H1 (cell line): ENCODE measurements around the gene ADCY5. TPM values are rescaled to one million over a fixed set of nuclear protein-coding genes. Genes with fewer than 3 reads are reported as not detected.

ENCODE experiments used
- CTCF ChIA-PET: fragments of 300-600 bp; sonication (Branson Sonifier 250); formaldehyde crosslinking; loops from one replicate; lab custom pipeline; 2021; ENCODE audit not compliant: partially characterized antibody; lab: Charles Lee
- POLR2A ChIA-PET: fragments of 300-600 bp; sonication (Branson Sonifier 250); formaldehyde crosslinking; loops from one replicate; lab custom pipeline; 2021; ENCODE audit warnings: inconsistent platforms; ENCODE audit not compliant: partially characterized antibody; lab: Charles Lee
- DNase-seq, 2 experiments: peaks; one replicate each; pipeline versions ENCODE4 v3.0.0 to v3.0.0-alpha.2; 2010 to 2022; ENCODE audit warnings: low spot score in 2 of 2, low read depth in 1 of 2, mixed read lengths in 1 of 2
- FAIRE-seq: peaks from 2 replicates; lab custom pipeline; 2011; peaks lifted over from hg19 to GRCh38; lab: Jason Lieb, UNC
- H2AFZ ChIP-seq: 2 replicates; pipeline ENCODE4 v1.8.1; 2012; ENCODE audit warnings: low read length, inconsistent platforms
- H2AK5ac ChIP-seq: 2 replicates; pipeline ENCODE4 v1.6.1; 2013; ENCODE audit warnings: low read depth, low read length
- H2BK120ac ChIP-seq: replicated peaks from 2 replicates; pipeline ENCODE3; 2013; ENCODE audit warnings: low read depth, low read length, inconsistent platforms
- H2BK12ac ChIP-seq: 2 replicates; pipeline ENCODE4 v1.6.1; 2013; ENCODE audit warnings: low read depth, low read length
- H2BK15ac ChIP-seq: 2 replicates; pipeline ENCODE4 v1.6.1; 2013; ENCODE audit warnings: low read length
- H2BK20ac ChIP-seq: 2 replicates; pipeline ENCODE4 v1.6.1; 2013; ENCODE audit warnings: low read length
- H2BK5ac ChIP-seq: 2 replicates; pipeline ENCODE4 v1.6.1; 2013; ENCODE audit warnings: low read depth, low read length
- H3K14ac ChIP-seq: 2 replicates; pipeline ENCODE4 v1.6.1; 2013; ENCODE audit warnings: inconsistent platforms; ENCODE audit not compliant: insufficient read length
- H3K18ac ChIP-seq: 2 replicates; pipeline ENCODE4 v1.6.1; 2013; ENCODE audit warnings: low read length; ENCODE audit errors: extremely low read depth
- H3K23ac ChIP-seq: 2 replicates; pipeline ENCODE4 v1.6.1; 2013; ENCODE audit warnings: inconsistent platforms; ENCODE audit not compliant: insufficient read length
- H3K23me2 ChIP-seq: 2 replicates; pipeline ENCODE4 v1.6.1; 2013; ENCODE audit warnings: low read depth, low read length
- H3K27ac ChIP-seq: 2 replicates; pipeline ENCODE4 v1.6.1; 2011; ENCODE audit warnings: low read depth, low read length, inconsistent platforms
- H3K27me3 ChIP-seq, 4 experiments: replicated peaks in 1 of 4; 1 replicate in 1 of 4; 2 replicates in 3 of 4; pipeline versions ENCODE4 v1.6.1 to v1.8.1; 2011 to 2013; ENCODE audit warnings: low read length in 3 of 4, mild to moderate bottlenecking in 3 of 4, inconsistent platforms in 2 of 4, mixed read lengths in 2 of 4, moderate library complexity in 1 of 4; ENCODE audit not compliant: control insufficient read depth in 3 of 4, insufficient read depth in 3 of 4; ENCODE audit errors: extremely low read depth in 1 of 4
- H3K36me3 ChIP-seq, 4 experiments: 2 replicates each; pipeline versions ENCODE4 v1.6.1 to v1.8.1; 2011 to 2013; ENCODE audit warnings: mild to moderate bottlenecking in 4 of 4, low read length in 3 of 4, moderate library complexity in 2 of 4, control low read depth in 1 of 4, inconsistent platforms in 1 of 4; ENCODE audit not compliant: insufficient read depth in 4 of 4, control insufficient read depth in 2 of 4
- H3K4ac ChIP-seq: replicated peaks from 2 replicates; pipeline ENCODE3; 2013; ENCODE audit warnings: low read length, low read depth, mixed read lengths, inconsistent platforms; ENCODE audit not compliant: insufficient read length
- H3K4me1 ChIP-seq, 4 experiments: replicated peaks in 1 of 4; 1 replicate in 1 of 4; 2 replicates in 3 of 4; pipeline versions ENCODE4 v1.6.1 to v1.8.1; 2011 to 2013; ENCODE audit warnings: low read length in 3 of 4, inconsistent platforms in 2 of 4, mixed read lengths in 1 of 4; ENCODE audit not compliant: insufficient read depth in 4 of 4, control insufficient read depth in 3 of 4
- H3K4me2 ChIP-seq, 2 experiments: 2 replicates each; pipeline versions ENCODE4 v1.6.1 to v1.8.1; 2011 to 2013; ENCODE audit warnings: low read depth in 2 of 2, low read length in 2 of 2, control low read depth in 1 of 2, inconsistent platforms in 1 of 2, mild to moderate bottlenecking in 1 of 2; ENCODE audit not compliant: insufficient read depth in 1 of 2
- H3K4me3 ChIP-seq, 4 experiments: fragments of 200-600, 300-600 bp in 1 of 4; sonication (generic), shearing (Covaris generic), sonication (Bioruptor Twin) in 1 of 4; 2 replicates each; pipeline versions ENCODE4 v1.5.1 to v1.8.1; 2011 to 2016; ENCODE audit warnings: low read length in 4 of 4, low read depth in 3 of 4, control low read depth in 2 of 4, inconsistent platforms in 2 of 4, mild to moderate bottlenecking in 2 of 4, mixed read lengths in 1 of 4, moderate library complexity in 1 of 4; ENCODE audit not compliant: insufficient read depth in 2 of 4; ENCODE audit errors: extremely low read depth in 1 of 4
- H3K56ac ChIP-seq: replicated peaks from 2 replicates; pipeline ENCODE3; 2013; ENCODE audit warnings: low read depth, mild to moderate bottlenecking, mixed read lengths, low read length, inconsistent platforms; ENCODE audit not compliant: insufficient read length
- H3K79me1 ChIP-seq: 2 replicates; pipeline ENCODE4 v1.6.1; 2013; ENCODE audit warnings: low read depth, low read length, control low read depth
- H3K79me2 ChIP-seq, 2 experiments: 2 replicates each; pipeline versions ENCODE4 v1.6.1 to v1.8.1; 2012 to 2013; ENCODE audit warnings: low read length in 2 of 2, mild to moderate bottlenecking in 2 of 2, inconsistent platforms in 1 of 2; ENCODE audit not compliant: insufficient read depth in 2 of 2, control insufficient read depth in 1 of 2
- H3K9ac ChIP-seq, 4 experiments: replicated peaks in 1 of 4; 1 replicate in 1 of 4; 2 replicates in 3 of 4; pipeline versions ENCODE4 v1.6.1 to v1.8.1; 2011 to 2013; ENCODE audit warnings: low read depth in 3 of 4, low read length in 3 of 4, control low read depth in 2 of 4, mild to moderate bottlenecking in 2 of 4, moderate library complexity in 2 of 4, inconsistent platforms in 1 of 4; ENCODE audit errors: extremely low read depth in 1 of 4
- H3K9me3 ChIP-seq, 2 experiments: 2 replicates each; pipeline versions ENCODE4 v1.6.1 to v1.8.1; 2012 to 2013; ENCODE audit warnings: mild to moderate bottlenecking in 2 of 2, moderate library complexity in 2 of 2, control low read depth in 1 of 2, inconsistent platforms in 1 of 2, low read depth in 1 of 2, low read length in 1 of 2, mixed read lengths in 1 of 2; ENCODE audit not compliant: insufficient read depth in 2 of 2
- H4K20me1 ChIP-seq, 2 experiments: replicated peaks in 1 of 2; 2 replicates each; pipeline versions ENCODE3 to v1.8.1; 2011 to 2013; ENCODE audit warnings: inconsistent platforms in 2 of 2, low read length in 2 of 2, mild to moderate bottlenecking in 1 of 2; ENCODE audit not compliant: insufficient read depth in 2 of 2, control insufficient read depth in 1 of 2
- H4K5ac ChIP-seq: 2 replicates; pipeline ENCODE4 v1.6.1; 2013; ENCODE audit warnings: low read length, low read depth, mixed read lengths, inconsistent platforms; ENCODE audit not compliant: insufficient read length
- H4K8ac ChIP-seq: 2 replicates; pipeline ENCODE4 v1.8.0; 2013; ENCODE audit warnings: mild to moderate bottlenecking, moderate library complexity, low read length, inconsistent platforms; ENCODE audit not compliant: insufficient read depth; ENCODE audit errors: extremely low read depth
- H4K91ac ChIP-seq: replicated peaks from 2 replicates; pipeline ENCODE3; 2013; ENCODE audit warnings: low read length, mixed read lengths, inconsistent platforms; ENCODE audit not compliant: insufficient read length
- CHD2 ChIP-seq: IDR thresholded peaks from 2 replicates; pipeline ENCODE4 v1.6.1; 2012; ENCODE audit warnings: low read length, improper control_type of control experiment
- POU5F1 ChIP-seq: IDR thresholded peaks from 2 replicates; pipeline ENCODE4 v1.6.1; 2011; ENCODE audit warnings: low read depth, mild to moderate bottlenecking, low read length, moderate library complexity
- RXRA ChIP-seq: IDR thresholded peaks from 2 replicates; pipeline ENCODE4 v1.6.1; 2011; ENCODE audit warnings: low read depth, mild to moderate bottlenecking, low read length, moderate library complexity; ENCODE audit not compliant: insufficient read depth
- TCF12 ChIP-seq: IDR thresholded peaks from 2 replicates; pipeline ENCODE4 v1.6.1; 2011; ENCODE audit warnings: low read depth, mild to moderate bottlenecking, low read length
- WGBS, 2 experiments: shearing (Covaris generic) in 1 of 2; methylation state at CpG; one replicate each; pipeline versions ENCODE4 v1.1.6 to v1.1.7; 2013 to 2015; ENCODE audit warnings: low lambda C conversion rate in 2 of 2, mixed read lengths in 2 of 2, inconsistent platforms in 1 of 2, low coverage in 1 of 2, missing lambda C conversion rate in 1 of 2; ENCODE audit not compliant: insufficient replicate concordance in 2 of 2, insufficient coverage in 1 of 2, insufficient read length in 1 of 2; ENCODE audit errors: extremely low coverage in 1 of 2, missing lambda C conversion rate in 1 of 2; 5-methylcytosine and 5-hydroxymethylcytosine counted together
- polyA plus RNA-seq, 7 experiments: library from polyadenylated mRNA; depleted of rRNA in 3 of 7; stranded (reverse) in 5 of 7; unstranded in 2 of 7; fragments of >200 nt in 5 of 7; fragments of 200-250 nt in 2 of 7; gene quantifications; 1 replicate in 5 of 7; 2 replicates in 1 of 7; 4 replicates in 1 of 7; pipeline versions ENCODE4 v1.2.1 to v1.2.3, GENCODE V29; 2011 to 2013; ENCODE audit warnings: missing spikeins in 2 of 7, mixed read lengths in 2 of 7
- total RNA-seq: library from RNA; stranded (reverse); fragmentation: NEBNext Ultra II Directional; extraction: Animal tissue kit (Norgen Biotek cat#: 25700); gene quantifications from 2 replicates; pipeline ENCODE4 v1.2.1, GENCODE V29; 2021

ADCY5 gene
- total and polyA plus RNA-seq, 2 of the 8 experiments (the other 6 are each of a cell fraction or from before 2014, with no cell fraction given): 18.9 to 40.8 TPM

DNA sequence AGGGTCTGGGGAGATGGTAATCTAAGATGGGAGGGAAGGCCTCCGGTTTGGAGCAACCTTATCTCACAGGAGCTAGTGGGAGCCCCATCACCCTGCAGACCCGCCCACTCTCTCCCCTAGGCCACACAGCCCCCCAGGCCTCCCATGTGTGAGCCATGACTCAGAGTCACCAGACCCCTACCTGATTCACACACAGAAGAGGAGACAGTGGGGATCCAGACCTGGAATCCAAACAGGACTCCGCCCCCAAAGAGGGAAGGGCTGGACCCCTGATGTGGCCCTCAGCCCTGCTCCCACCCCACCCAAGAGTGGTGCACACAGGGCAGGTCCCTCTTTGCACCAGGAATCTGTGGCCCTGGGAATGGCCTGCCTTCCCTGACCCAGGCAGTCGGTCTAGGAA, 97.4 kb downstream of the ADCY5 start:
- H3K79me1 ChIP-seq: no peaks in the 10 kb centered on the region
- no peak overlapping the region for H2BK12ac ChIP-seq
- H3K4ac ChIP-seq: no peak overlapping the region
- H3K9ac ChIP-seq: no peak overlapping the region
- H3K9me3 ChIP-seq: no peaks in the 10 kb centered on the region
- CTCF ChIA-PET: interaction anchor here (1.0 to 5.7 kb wide), 8 partner anchors 8 to 132 kb away, joined by 3 to 34 read pairs (median 8); no protein-coding TSS in a partner anchor
- no peak for DNase-seq
- no peak overlapping the region for H4K8ac ChIP-seq
- no peak overlapping the region for H3K4me3 ChIP-seq
- no peaks in the 10 kb centered on the region for H3K36me3 ChIP-seq
- H4K5ac ChIP-seq: no peak overlapping the region
- H3K27me3 ChIP-seq: no peaks in the 10 kb centered on the region
- no peak overlapping the region for H3K27ac ChIP-seq
- no peak overlapping the region for H3K4me2 ChIP-seq
- WGBS, 2 experiments: 93% methylated on average over 4 of the region's 4 CpGs; no CpG with 5 or more reads in 1 of the 2 experiments
- H2BK15ac ChIP-seq: no peak overlapping the region
- peak overlapping the region; percentile 52; the same call in 1 of the 2 replicates for H2BK5ac ChIP-seq
- H3K56ac ChIP-seq: no peak overlapping the region
- peaks cover 0 to 2% of the 10 kb centered on the region in 2 experiments for H4K20me1 ChIP-seq
- no peak overlapping the region for H4K91ac ChIP-seq
- no peak for FAIRE-seq
- H3K23ac ChIP-seq: no peak overlapping the region
- no peaks in the 10 kb centered on the region for H3K79me2 ChIP-seq
- H3K18ac ChIP-seq: no peak overlapping the region
- POLR2A ChIA-PET: no interaction called here
- no peak overlapping the region for H2AFZ ChIP-seq
- no peak for TF ChIP-seq TCF12
- no peak for TF ChIP-seq RXRA
- TF ChIP-seq CHD2: no peak
- no peak for TF ChIP-seq POU5F1
- H3K4me1 ChIP-seq: peaks cover 0 to 14% (median 5%) of the 10 kb centered on the region in 4 experiments; a peak in 3 of 7 replicates
- H3K14ac ChIP-seq: no peak overlapping the region
- H2BK20ac ChIP-seq: no peak overlapping the region
- H2BK120ac ChIP-seq: no peak overlapping the region
- no peaks in the 10 kb centered on the region for H3K23me2 ChIP-seq
- H2AK5ac ChIP-seq: no peak overlapping the region
